ENCODE results near the gene SUV39H1.

The SUV39H1 gene

GRCh38 chrX:48713847-48714246 is 17.3 kb downstream of the SUV39H1 start:
- TF ChIP-seq, protein P1, sequence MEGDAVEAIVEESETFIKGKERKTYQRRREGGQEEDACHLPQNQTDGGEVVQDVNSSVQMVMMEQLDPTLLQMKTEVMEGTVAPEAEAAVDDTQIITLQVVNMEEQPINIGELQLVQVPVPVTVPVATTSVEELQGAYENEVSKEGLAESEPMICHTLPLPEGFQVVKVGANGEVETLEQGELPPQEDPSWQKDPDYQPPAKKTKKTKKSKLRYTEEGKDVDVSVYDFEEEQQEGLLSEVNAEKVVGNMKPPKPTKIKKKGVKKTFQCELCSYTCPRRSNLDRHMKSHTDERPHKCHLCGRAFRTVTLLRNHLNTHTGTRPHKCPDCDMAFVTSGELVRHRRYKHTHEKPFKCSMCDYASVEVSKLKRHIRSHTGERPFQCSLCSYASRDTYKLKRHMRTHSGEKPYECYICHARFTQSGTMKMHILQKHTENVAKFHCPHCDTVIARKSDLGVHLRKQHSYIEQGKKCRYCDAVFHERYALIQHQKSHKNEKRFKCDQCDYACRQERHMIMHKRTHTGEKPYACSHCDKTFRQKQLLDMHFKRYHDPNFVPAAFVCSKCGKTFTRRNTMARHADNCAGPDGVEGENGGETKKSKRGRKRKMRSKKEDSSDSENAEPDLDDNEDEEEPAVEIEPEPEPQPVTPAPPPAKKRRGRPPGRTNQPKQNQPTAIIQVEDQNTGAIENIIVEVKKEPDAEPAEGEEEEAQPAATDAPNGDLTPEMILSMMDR (IDR thresholded peaks at IDR 0.05) = no peak
- no peaks in the 10 kb centered on the region for H3K9me3 ChIP-seq
- H3K27ac ChIP-seq = no peak overlapping the region
- no peaks in the 10 kb centered on the region for H3K36me3 ChIP-seq
- no peaks in the 10 kb centered on the region for H3K27me3 ChIP-seq
- no peak overlapping the region for H3K4me3 ChIP-seq (ENCODE audit: low read depth in 1 of 2, low read length in 1 of 2)
- no peaks in the 10 kb centered on the region for H3K4me1 ChIP-seq (ENCODE audit: control insufficient read depth in 1 of 2, insufficient read depth in 1 of 2, low read depth in 1 of 2, low read length in 1 of 2)

DNA sequence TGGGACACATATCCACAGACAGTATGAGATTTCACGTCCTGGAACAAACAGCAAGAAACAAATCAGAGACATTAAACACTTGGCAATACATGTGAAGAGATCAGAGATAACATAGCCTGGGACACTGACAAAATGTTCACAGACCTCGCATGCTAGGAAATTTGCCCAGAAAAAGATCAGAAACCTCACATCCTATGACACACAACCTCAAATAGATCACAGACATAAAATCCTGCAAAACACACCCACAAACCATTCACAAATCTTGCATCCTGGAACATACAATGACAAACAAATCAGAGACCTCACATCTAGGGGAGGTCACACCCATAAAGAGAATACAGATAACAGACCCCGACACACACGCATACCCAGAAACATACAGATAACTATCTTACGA is 18.0 kb downstream of the SUV39H1 start:
- no peaks in the 10 kb centered on the region for H3K9me3 ChIP-seq
- H3K27me3 ChIP-seq = no peaks in the 10 kb centered on the region
- no peak overlapping the region for H3K27ac ChIP-seq
- no peak overlapping the region for H3K4me3 ChIP-seq (ENCODE audit: low read depth in 1 of 2, low read length in 1 of 2)
- H3K36me3 ChIP-seq = no peaks in the 10 kb centered on the region
- H3K4me1 ChIP-seq (ENCODE audit: control insufficient read depth in 1 of 2, insufficient read depth in 1 of 2, low read depth in 1 of 2, low read length in 1 of 2) = no peaks in the 10 kb centered on the region
- TF ChIP-seq, protein P1 (IDR thresholded peaks at IDR 0.05) = no peak

- Histone ChIP-seq H3K9me3 (no peaks in the 10 kb centered on the region), H3K36me3 (no peaks in the 10 kb centered on the region), H3K27me3 (no peaks in the 10 kb centered on the region), H3K4me3 (ENCODE audit: low read depth in 1 of 2, low read length in 1 of 2) (no peak overlapping the region), H3K27ac (no peak overlapping the region), H3K4me1 (ENCODE audit: control insufficient read depth in 1 of 2, insufficient read depth in 1 of 2, low read depth in 1 of 2, low read length in 1 of 2) (no peaks in the 10 kb centered on the region)
- TF ChIP-seq, protein P1 (IDR thresholded peaks at IDR 0.05) = no peak
Observed at GRCh38 chrX:48715072-48715471, 18.5 kb downstream of the SUV39H1 start.

DNA sequence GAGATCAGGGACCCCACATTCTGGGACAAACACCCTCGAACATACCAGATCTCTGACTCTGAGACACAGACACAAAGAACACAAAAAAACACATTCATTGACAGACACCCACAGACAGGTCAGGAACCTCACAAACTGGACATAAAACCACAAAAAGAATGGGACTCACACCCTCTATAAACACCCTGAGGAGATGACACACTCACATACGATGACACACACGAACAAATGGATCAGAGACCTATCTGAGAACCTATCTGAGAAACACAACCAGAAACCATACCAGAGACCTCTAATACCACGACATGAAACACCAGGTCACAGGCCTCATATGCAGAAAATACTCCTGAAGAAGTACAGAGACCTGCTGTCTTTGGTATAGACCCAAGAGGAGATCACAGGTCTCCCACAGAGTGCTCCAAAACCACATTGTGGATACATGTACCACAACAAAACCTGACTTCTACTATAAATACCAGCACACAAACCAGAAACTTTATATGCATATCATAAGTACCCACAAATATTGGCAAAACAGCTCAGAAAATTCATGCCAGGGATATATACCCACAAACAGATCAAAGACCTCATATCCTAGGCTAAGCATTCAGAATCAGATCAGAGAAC is 19.5 kb downstream of the SUV39H1 start:
- Histone ChIP-seq H3K36me3 (no peaks in the 10 kb centered on the region), H3K27me3 (no peaks in the 10 kb centered on the region), H3K4me1 (ENCODE audit: control insufficient read depth in 1 of 2, insufficient read depth in 1 of 2, low read depth in 1 of 2, low read length in 1 of 2) (no peaks in the 10 kb centered on the region), H3K9me3 (no peaks in the 10 kb centered on the region), H3K27ac (no peak overlapping the region), H3K4me3 (ENCODE audit: low read depth in 1 of 2, low read length in 1 of 2) (no peak overlapping the region)
- TF ChIP-seq, protein P1 (IDR thresholded peaks at IDR 0.05) = no peak

- H3K4me3 ChIP-seq (ENCODE audit: low read depth in 1 of 2, low read length in 1 of 2) = no peak overlapping the region
- no peaks in the 10 kb centered on the region for H3K36me3 ChIP-seq
- TF ChIP-seq, protein P1 (IDR thresholded peaks at IDR 0.05) = no peak
- H3K27me3 ChIP-seq = no peaks in the 10 kb centered on the region
- no peak overlapping the region for H3K27ac ChIP-seq
- no peaks in the 10 kb centered on the region for H3K9me3 ChIP-seq
- H3K4me1 ChIP-seq (ENCODE audit: control insufficient read depth in 1 of 2, insufficient read depth in 1 of 2, low read depth in 1 of 2, low read length in 1 of 2) = no peaks in the 10 kb centered on the region
Observed at GRCh38 chrX:48719958-48720357, 23.4 kb downstream of the SUV39H1 start.
